Activated CD8-positive, alpha-beta memory T cell treated with anti-CD3 and anti-CD28 coated beads for 1 hour (primary cell): ENCODE measurements around the gene TM4SF20.

Experiments
- DNase-seq, 2 donors: peaks; one replicate each; pipeline ENCODE4 v3.0.0-alpha.2; 2020; ENCODE audit warnings: low read depth in 1 of 2; ENCODE audit errors: extremely low read depth in 1 of 2

Gene TM4SF20, protein sequence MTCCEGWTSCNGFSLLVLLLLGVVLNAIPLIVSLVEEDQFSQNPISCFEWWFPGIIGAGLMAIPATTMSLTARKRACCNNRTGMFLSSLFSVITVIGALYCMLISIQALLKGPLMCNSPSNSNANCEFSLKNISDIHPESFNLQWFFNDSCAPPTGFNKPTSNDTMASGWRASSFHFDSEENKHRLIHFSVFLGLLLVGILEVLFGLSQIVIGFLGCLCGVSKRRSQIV

DNA sequence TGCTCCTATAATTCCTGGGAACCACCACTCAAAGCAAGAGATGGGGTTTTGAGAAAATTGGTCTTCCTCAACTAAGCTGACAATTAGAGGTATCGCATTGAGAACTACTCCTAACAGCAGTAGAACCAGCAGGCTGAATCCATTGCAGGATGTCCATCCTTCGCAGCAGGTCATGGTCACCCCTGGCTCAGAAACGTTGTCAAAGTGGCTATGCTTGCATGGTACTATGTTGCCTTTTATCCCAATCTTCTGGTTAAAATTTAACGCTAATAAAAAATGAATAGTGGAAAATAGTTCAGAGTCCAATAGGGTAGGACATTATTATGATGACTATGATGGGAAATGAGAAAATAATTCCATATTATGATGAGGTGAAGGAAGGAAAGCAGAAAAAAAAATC lies at the start of gene TM4SF20:
TM4SF20 (minus strand) TSS at position 212 of the 400 bp plus-strand sequence; CDS start at position 174, 38 bp downstream.
- no peak for DNase-seq

GRCh38 chr2:227428731-227429285 lies 49.7 kb upstream of the TM4SF20 start:
- DNase-seq, result no peak

DNA sequence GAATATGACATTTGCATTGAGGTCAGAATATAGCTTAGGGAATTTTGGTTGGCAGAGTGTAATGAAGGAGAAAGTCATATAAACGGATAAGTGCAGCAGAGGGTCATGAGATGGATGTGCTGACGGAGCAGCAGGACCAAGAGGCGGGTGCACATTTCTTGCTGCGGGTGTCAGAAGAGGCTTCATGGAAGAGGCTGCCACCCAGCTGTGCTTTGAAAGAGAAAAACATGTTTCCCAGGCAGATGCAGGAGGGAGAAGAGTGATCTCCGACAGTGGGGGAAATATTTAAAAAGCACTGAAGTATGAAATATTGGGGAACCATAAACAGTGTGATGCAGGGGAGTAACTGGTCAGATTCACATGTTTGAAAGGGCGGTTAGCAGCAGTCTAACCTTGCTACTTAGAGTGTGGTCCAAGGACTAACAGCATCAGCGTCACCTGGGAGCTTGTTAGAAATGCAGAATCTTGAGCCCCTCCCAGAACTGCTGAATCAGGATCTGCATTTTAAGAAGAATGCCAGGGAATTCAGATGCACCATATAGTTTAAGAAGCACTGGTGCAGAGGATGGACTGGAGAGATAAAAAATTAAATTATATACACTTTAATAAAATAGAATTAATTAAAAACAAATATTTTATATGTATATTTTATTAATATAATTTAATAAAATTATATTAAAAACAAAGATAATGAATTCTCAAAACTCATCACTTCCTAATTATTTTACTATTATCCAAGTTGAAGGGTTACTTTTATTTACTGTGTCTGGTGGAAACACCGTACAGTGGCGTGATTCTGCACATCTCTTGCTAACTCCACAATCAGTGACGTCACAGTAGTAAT lies 44.8 kb upstream of the TM4SF20 start:
- DNase-seq, result no peak

DNA sequence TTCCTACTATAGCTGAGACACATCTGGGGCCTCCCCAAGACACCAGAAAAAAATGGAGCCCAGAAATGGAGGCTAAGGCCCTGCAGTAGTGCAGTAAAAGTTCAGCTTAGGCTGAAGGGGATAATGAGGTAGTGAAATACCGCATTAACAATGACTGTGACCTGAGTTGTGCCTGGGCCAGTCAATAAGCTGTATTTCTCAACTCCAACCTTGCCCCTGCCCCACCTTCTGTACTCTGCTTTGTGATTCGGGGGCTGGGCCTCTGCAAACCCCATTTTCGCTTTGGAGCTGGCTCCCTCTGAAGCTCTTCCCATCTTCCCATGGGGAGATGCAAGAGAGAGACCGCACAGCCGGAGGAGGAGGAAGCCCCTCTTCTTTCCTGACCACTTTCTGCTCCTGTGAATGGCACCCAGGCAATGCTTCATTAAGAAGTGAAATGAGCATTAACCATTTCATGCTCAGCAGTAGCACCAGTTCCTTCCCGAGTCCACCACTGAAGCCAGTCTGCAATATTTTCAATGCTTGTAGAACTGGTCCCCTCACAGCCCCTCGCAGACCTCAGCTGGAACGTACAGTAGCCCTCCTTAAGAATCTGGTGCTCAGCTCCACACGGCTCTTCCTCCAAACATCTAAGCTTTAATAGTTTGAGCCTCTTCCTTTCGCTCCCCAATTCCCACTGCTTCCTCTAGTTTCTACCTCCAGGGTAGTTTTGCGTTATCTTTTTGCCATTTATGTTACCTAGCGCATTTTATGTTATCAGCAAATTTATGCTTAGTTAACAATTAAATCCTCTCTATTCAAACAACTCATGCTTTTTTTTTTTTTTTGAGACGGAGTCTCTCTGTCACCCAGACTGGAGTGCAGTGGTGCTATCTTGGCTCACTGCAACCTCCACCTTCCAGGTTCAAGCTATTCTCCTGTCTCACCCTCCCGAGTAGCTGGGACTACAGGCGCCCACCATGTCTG lies 41.3 kb upstream of the TM4SF20 start:
- DNase-seq, result no peak

DNA sequence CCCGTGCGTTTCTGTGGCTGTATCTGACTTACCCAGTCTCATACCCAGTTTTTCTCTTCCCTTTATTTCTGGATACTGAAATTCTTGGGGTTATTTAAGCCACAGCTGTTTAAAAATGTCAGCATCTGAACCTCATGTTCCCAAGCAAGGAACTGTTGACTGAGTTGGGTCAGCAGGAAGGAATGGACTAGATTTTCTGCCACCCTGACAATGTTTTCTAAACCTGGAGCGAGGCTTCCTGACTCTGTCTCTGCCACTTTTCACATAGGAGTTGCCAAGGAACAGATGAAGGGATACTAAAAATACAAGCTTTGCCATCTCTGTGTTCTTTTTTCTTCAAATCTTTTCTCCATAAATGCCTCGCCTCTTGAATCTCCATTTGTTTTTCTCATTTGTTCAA lies 37.6 kb upstream of the TM4SF20 start:
- DNase-seq, result no peak

DNA sequence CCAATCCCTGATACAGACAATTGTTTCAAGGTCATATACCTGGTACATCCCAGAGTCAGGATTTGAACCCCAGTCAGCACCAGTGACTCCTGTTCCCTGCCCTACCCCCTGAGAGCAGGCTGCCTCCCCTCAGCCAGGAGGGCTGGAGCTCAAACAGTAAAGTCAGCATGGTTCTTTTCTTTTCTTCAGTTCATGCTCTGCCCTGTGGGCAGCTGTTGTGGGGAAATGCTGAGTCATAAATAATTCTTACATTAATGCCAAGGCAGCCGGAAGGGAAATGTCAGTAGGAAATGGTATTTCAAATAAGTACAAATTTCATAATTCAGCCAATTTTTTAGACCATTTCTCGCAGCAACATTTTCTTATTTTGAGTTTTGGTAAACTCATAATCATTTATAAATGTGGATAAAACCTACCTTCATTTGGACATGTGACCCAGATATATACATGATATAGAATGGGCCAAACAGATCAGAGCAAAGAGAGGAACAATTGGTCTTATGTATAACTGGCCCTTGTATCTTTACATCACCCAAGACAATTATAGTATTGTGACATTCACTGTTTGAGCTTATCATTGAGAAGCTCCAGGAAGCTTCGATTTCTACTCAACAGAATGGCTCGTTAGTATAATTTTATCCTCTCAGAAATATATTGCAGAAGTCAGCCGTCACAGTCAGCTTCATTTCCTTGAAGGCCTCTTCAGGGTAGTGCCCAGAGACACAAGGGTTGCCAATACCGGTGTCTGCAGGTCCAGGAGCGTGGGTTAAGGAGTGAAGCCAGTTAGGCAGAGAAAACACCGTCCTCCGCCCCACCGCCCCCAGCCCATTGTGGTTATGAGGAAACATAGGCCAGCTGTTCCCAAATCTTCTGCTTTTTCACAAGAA lies 36.7 kb upstream of the TM4SF20 start:
- DNase-seq, result no peak

- no peak for DNase-seq
Observed at GRCh38 chr2:227414846-227415245, 35.7 kb upstream of the TM4SF20 start.

DNA sequence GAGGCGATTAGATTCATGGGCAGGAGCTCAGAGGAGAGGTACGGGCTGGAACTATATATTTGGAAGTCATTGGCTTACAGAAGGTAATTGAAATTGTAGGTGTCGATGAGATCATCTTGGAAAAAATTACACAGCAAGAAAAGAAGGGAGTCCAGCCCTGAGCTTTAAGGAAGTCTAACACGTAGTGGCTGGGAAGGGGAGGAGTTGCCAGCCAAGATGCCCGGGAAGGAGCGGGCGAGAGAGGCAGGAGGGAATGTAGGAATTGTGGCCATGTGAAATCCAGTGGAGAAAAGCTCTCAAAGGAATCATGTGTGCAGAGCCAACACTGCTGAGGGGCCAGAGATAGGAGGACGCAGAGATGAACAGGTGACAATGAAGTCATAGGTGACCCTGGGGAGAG lies 34.3 kb upstream of the TM4SF20 start:
- DNase-seq, result no peak

DNA sequence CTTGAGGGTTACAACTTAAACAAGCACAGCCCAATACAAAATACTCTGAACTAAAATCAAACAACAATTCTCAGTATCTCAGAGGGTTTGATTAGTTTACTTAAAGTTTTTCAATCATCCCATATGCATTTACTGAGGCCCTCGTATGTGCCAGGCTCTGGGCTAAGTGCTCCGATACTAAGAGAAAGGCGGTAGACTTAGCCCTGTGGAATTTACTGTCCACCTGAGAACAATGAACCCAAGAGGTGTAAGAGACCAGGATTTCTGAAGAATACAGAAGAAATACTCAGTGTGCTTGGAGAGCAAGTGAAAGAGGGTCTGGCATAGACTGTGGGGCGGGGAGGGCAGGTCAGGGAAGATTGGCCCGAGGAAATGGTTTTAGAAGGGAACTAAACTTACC lies 33.8 kb upstream of the TM4SF20 start:
- DNase-seq, result no peak

- DNase-seq, result no peak
Observed at GRCh38 chr2:227411990-227412350, 32.9 kb upstream of the TM4SF20 start.

- no peak for DNase-seq
Observed at GRCh38 chr2:227411320-227411989, 32.3 kb upstream of the TM4SF20 start.

- DNase-seq, result no peak
Observed at GRCh38 chr2:227410191-227410590, 31.1 kb upstream of the TM4SF20 start.

DNA sequence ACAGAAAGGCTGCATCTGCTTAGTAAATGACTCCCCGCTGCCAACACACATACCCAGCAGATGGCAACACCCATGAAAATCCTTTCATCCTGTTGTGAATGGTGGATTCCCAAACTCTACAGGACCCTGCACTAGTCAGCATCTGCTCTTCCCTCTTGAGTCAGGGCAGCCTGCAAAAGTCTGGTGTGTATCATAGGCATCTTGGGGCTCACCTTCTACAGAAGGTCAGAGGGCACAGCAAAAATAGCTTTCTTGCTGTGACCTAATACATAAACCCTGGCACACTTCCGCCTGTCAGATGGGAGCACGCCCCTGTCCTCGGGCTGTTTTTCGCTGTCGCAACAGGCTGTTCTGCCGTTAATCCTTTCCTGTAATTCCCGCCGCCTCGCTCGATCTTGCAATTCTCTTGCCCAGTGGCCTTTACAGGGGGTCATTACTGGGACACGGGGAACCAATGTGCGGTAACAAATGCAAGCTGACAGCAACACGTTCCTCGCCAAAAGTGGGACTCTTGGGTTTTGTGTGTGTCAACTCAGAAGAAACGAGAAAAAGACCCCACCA lies 28.6 kb upstream of the TM4SF20 start:
- DNase-seq, result no peak

- no peak for DNase-seq
Observed at GRCh38 chr2:227406177-227407031, 27.3 kb upstream of the TM4SF20 start.

DNA sequence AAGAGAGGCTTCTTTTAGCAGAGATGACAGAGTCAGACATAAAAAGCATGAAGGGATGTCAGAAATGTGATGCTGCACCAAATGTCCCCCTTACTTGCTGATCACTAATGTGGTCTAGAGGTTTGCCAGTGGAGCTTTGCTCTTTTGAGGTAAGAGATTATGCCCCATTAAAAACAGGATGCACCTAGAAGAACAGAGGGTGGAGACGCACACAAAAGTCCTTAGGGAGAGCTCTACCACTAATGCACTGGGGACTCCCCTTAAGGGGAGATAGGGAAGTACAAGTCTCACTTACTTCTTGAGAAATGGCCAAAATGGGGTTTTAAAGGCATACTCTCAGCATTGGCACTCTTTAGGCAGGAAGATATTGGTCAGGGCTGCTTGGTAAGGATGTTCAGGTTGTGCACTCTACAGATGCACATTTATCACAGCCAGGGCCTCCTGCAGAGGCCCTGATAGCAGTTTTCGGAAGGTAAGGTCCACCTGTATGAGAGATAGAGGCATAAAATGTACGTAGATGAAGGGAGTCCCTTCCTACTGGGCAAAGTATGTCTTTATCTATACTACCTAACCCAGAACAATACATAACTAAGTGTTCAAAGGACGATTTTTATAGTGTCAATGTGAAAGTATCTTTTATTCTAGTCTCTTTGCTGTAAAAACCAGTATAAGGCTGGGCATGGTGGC lies 25.6 kb upstream of the TM4SF20 start:
- no peak for DNase-seq

DNA sequence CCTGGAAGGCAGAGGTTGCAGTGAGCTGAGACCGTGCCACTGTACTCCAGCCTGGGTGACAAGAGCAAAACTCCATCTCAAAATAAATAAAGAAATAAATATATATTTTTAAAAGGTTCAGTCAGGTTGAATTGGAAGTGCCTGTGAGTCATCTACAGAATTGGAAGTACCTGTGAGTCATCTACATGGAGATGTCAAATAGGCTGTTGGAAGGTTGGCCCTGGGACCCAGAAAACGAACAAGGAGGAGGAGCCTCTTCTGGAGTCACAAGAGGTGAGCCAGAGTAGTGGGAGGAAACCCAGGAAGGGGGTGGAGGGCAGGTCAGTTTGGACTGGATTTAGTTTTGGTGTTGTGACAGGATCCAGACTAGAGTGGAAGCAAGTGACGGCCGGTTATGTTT lies 23.9 kb upstream of the TM4SF20 start:
- DNase-seq, result no peak

GRCh38 chr2:227402321-227402720 lies 23.2 kb upstream of the TM4SF20 start:
- no peak for DNase-seq

DNA sequence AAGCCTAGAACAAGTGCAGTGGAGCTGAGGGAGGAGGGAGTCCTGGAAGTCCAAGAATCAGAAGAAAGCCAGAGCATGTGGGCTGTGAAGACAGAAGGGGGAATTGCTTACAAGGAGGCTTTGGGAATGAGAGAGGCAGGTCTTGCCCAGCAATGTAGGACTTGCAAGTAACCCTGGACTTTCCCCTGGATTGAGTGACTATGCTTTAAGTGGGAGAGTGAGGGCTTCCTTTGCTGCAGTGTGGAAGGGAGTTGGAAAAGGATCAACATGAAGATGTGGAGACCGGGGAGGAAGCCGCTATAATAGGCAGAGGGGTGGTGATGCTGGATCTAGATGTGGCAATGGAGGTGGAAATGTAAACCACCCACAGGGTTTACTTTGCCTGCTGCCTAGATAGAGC lies 22.4 kb upstream of the TM4SF20 start:
- DNase-seq, result no peak
